Measurements from ENCODE around the gene EPHA4.

Gene EPHA4

DNA sequence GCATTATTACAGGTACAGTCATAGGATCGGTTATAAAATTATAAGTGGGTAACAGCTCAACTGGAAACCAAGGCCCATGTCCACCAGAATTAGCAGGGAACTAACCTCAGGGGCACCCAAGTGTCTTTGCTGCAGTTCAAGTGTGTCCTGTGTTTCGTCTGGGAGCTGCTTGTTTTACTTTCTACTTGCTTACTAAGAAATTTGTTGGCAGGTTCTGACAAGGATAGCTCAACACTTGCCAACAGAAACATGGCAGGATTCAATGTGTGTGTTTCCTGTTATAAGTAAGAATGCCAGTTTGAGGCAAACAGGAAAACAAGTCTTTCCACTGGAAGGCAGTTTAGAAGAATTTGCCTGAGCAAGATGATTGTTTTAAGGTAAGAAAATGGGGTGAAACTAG lies 104.5 kb downstream of the EPHA4 start:
- TF ChIP-seq, protein P1, sequence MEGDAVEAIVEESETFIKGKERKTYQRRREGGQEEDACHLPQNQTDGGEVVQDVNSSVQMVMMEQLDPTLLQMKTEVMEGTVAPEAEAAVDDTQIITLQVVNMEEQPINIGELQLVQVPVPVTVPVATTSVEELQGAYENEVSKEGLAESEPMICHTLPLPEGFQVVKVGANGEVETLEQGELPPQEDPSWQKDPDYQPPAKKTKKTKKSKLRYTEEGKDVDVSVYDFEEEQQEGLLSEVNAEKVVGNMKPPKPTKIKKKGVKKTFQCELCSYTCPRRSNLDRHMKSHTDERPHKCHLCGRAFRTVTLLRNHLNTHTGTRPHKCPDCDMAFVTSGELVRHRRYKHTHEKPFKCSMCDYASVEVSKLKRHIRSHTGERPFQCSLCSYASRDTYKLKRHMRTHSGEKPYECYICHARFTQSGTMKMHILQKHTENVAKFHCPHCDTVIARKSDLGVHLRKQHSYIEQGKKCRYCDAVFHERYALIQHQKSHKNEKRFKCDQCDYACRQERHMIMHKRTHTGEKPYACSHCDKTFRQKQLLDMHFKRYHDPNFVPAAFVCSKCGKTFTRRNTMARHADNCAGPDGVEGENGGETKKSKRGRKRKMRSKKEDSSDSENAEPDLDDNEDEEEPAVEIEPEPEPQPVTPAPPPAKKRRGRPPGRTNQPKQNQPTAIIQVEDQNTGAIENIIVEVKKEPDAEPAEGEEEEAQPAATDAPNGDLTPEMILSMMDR (IDR thresholded peaks at IDR 0.05; ENCODE audit: low read depth, low read length) = no peak
- in situ Hi-C loops (cut with HindIII; ENCODE audit: low sequenced_read_pairs) = no loop called here
- H3K4me3 ChIP-seq (ENCODE audit: low read depth, low read length) = no peak overlapping the region
- DNase-seq (ENCODE audit: low read depth, low spot score) = peak; percentile 64

DNA sequence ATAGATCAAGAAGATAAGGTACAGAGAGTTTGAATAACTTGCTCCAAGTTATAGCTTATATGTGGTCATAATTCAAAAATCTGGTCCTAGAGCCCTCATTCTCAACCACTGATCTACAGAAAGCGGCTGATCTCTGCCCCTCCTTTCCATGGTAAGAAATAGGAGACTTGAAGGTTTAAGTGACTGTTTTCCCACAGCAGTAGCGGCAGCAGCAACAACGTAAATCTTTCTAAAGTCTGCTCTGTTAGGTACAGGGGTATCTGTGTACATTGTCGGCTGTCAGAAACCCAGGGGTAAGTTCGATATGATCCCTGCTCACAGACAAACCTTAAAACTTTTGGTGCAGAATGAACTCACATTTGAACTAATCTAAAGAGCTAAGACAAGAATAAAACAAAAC lies 105.4 kb downstream of the EPHA4 start:
- DNase-seq (ENCODE audit: low read depth, low spot score) = no peak
- TF ChIP-seq, protein P1 (IDR thresholded peaks at IDR 0.05; ENCODE audit: low read depth, low read length) = no peak
- in situ Hi-C loops (cut with HindIII; ENCODE audit: low sequenced_read_pairs) = no loop called here
- no peak overlapping the region for H3K4me3 ChIP-seq (ENCODE audit: low read depth, low read length)

DNA sequence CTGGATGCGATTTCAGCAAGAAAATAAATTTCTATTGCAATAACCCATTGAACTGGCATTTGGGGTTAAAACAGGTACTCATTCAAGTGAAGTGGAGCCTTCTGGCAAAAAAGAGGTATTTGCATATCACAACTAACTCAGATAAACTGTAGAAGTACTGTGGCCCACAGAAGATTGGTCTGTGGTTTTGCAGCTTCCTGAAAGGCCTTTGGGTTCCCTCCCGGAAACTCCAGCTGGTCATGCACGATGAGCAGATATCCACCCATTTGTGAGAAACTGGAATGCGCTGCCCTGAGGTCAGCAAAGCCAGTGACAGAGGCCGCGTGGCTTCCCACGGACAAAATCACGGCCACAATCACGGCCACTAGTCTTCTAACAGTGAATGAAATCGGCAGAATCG lies 106.3 kb downstream of the EPHA4 start:
- TF ChIP-seq, protein P1 (IDR thresholded peaks at IDR 0.05; ENCODE audit: low read depth, low read length) = no peak
- no peak overlapping the region for H3K4me3 ChIP-seq (ENCODE audit: low read depth, low read length)
- no peak for DNase-seq (ENCODE audit: low read depth, low spot score)
- in situ Hi-C loops (cut with HindIII; ENCODE audit: low sequenced_read_pairs) = no loop called here

DNA sequence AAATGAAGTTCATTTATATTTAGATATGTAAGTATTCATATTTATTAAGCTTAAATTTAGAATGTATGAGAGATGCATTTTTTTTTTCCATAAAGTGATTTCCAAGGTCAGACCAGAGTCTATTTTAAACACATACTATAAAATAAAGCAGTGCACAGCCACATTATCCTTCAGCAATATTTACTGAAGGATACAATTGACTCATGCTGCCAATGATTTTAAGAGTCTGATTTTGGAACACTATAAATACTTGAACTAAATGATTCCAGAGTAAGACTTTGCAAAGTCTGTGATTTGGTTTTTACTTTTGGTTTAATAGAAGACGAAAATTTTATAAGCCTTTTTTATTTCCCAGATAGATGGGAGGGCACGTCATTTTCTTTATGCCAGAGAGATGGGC lies 107.1 kb downstream of the EPHA4 start:
- in situ Hi-C loops (cut with HindIII; ENCODE audit: low sequenced_read_pairs) = no loop called here
- no peak overlapping the region for H3K4me3 ChIP-seq (ENCODE audit: low read depth, low read length)
- DNase-seq (ENCODE audit: low read depth, low spot score) = no peak
- TF ChIP-seq, protein P1 (IDR thresholded peaks at IDR 0.05; ENCODE audit: low read depth, low read length) = no peak

DNA sequence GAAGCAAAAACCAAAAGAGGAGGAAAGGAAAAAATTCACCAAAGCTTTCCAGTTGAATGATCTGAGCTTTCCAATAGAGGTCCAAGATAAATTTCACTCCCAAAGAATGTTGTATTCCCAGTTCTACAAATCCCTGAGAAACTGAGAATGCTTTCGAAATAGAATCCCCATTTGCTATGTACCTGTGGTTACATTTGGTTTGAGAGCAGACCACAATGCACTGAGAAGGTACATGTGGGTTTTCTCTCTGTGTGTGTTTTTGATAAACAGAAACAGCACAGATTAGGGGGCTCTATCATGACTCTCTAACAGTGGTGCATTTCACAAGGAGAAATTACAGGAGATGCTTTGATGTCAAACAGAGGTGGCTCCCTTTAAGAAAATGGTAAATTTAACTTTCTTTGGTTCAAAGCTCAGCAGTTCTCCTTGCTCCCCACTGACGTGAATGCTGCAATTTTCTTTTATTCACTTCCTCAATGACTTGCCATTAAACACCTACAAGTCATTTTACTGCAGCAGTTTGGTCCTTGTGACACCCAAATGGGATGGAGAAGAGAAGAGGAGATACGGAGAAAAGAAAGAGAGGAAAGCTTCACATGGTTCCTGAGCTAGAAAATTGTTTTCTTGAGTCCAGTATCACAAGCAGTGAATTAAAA lies 108.7 kb downstream of the EPHA4 start:
- no peak for DNase-seq (ENCODE audit: low read depth, low spot score)
- TF ChIP-seq, protein P1 (IDR thresholded peaks at IDR 0.05; ENCODE audit: low read depth, low read length) = no peak
- no peak overlapping the region for H3K4me3 ChIP-seq (ENCODE audit: low read depth, low read length)
- in situ Hi-C loops (cut with HindIII; ENCODE audit: low sequenced_read_pairs) = no loop called here

DNA sequence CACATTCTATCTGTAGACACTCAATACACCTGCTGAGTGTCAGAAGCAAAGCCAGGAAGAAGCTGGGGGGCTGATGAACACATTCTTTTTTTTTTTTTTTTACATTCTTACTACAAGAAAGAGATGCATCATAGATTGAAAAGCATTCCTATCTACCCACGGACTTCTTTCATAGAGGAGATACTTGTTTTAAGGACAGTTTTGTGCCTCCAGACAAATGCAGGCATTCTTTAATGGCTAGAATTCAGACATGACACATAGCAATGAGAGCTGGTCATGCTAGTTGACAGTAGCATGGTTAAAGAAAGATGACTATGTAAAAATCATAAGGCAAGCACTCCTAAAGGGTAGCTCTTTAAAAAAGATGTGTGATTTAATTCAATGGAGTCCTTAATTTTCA lies 110.2 kb downstream of the EPHA4 start:
- in situ Hi-C loops (cut with HindIII; ENCODE audit: low sequenced_read_pairs) = no loop called here
- TF ChIP-seq, protein P1 (IDR thresholded peaks at IDR 0.05; ENCODE audit: low read depth, low read length) = no peak
- peak; percentile 14 for DNase-seq (ENCODE audit: low read depth, low spot score)

More for the DNA sequence above, 110.2 kb downstream of the EPHA4 start:
- no peak overlapping the region for H3K4me3 ChIP-seq (ENCODE audit: low read depth, low read length)

Measured in astrocyte of the spinal cord (primary cell).